HG03575 (cell line): ENCODE data around the gene MRPL36.

Experiments
- ATAC-seq: cut with Tn5 transposase; IDR thresholded peaks from one replicate; pipeline ENCODE4 v1.9.1; 2021; ENCODE audit not compliant: unreplicated experiment, insufficient number of reproducible peaks, low FRiP score; ENCODE audit errors: extremely low read depth

Gene MRPL36

GRCh38 chr5:1771149-1772065 lies 28.2 kb downstream of the MRPL36 start:
- ATAC-seq = no peak

- ATAC-seq = no peak
Observed at GRCh38 chr5:1770443-1770802, 29.2 kb downstream of the MRPL36 start.

GRCh38 chr5:1769752-1770442 lies 29.7 kb downstream of the MRPL36 start:
- ATAC-seq = no peak

GRCh38 chr5:1769017-1769640 lies 30.5 kb downstream of the MRPL36 start:
- ATAC-seq = no peak

GRCh38 chr5:1768283-1769000 lies 31.2 kb downstream of the MRPL36 start:
- ATAC-seq = no peak

DNA sequence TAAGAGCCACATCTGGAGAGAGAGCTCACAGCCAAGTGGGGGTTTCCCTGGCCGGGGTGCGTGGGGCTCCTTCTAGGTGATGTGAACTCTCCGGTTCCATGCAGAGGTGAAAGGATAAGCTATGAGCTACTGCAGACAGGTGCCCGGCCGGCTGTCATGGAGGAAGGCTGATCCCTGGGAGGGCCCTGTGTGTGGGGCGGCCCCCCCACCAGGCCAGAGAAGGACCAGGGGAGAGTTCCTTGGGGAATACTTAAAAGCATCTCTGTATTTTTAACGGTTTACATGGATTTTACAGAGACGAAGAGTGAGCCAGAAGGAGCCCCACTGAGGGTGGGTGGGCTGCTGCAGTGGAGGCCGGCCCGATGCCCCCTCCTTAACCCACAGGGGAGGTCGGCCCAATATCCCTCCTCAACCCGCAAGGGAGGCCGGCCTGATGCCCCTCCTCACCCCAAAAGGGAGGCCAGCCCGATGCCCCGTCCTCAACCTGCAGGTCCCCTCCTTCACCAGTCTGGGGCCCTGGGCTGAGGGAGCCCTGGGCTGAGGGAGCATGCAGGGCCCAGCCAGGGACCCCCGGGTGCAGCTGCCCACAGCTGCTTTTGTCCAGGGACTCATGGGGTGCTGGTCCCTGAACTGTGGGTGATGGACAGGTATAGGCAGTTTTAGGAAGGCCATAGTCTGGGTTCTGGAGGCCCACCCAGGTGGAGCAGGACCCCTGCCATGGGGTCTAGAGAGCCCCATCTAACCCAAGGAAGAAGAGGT lies 31.9 kb downstream of the MRPL36 start:
- ATAC-seq = no peak

DNA sequence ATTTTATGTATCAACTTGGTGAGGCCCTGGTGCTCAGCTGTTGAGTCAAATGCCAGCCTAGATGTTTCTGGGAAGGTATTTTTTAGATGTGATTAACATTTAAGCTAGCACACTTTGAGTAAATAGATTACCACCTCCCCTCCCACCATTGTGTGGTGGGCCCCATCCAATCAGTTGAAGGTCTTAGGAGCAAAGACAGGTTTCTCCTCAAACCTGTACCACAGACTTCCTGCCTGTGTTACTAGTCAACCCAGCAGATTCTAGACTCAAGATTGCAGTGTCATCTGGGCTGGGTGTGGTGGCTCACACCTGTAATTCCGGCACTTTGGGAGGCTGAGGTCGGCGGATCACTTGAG lies 33.8 kb downstream of the MRPL36 start:
- ATAC-seq = no peak

- no peak for ATAC-seq
Observed at GRCh38 chr5:1765141-1765879, 34.3 kb downstream of the MRPL36 start.

DNA sequence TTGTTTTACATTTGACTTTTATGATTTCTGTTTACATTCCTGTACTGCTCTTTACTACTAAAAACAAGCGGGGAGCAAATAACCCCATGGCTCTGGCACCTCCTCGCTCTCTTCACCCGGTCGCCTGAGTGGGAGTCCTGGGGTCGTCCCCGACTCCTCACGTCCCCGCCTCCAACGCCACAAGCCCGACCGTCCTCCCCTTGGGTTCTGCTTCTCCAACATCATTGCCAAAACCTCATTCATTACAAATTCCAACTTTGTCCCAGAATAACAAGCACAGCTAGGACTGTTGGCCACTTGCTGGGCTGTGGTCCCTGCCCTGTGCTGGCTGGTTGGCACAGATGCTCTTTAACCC lies 35.1 kb downstream of the MRPL36 start:
- no peak for ATAC-seq

GRCh38 chr5:1763960-1764605 lies 35.6 kb downstream of the MRPL36 start:
- no peak for ATAC-seq

DNA sequence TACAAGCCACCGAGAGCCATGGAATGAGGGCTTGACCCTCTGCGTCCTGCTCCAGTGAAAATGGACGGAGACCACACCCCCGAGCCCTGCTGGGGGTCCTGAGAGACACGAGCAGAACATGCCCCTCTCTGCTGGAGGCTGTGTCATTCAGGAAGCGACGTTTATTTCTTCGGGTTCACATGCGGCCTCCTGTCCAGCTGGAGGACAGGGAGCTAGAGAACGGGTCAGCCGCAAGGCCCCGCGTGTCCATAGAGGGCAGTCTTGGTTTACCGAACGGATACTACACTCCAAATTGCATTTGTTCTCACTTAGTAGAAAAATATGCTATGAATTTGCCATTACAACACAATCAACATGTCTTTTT lies 36.1 kb downstream of the MRPL36 start:
- ATAC-seq = no peak

DNA sequence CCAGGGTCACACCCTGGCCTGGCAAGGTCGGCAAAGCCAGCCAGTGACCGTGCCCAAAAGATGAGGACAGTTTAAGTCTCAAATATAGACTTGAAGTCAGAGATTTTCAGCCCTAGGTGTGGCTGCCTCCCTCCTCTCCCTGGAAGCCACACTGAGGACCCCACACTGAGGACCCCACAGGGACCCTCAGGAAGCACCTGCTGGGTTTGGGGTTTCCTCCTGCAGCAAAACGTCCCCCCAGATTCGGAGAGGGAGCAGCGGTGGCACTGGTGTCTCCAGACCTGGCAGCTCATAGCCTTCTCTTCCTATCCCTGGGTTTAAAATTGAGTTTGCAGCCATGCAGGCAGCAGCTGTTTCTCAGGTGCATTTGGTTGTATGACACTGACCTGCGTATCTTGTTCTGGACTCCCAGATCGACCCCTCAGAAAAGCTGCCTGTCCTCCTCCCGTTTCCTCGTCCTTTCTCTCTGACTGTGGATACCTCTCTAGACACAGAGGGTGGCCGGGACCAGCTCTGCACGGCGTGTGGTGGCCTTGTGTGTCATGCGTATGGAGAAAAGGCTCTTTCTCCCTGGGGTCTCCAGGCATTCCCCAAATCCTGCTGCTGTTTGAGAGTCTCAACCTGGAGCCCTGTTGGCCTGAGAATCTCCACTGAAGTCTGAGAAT lies 36.6 kb downstream of the MRPL36 start:
- no peak for ATAC-seq

DNA sequence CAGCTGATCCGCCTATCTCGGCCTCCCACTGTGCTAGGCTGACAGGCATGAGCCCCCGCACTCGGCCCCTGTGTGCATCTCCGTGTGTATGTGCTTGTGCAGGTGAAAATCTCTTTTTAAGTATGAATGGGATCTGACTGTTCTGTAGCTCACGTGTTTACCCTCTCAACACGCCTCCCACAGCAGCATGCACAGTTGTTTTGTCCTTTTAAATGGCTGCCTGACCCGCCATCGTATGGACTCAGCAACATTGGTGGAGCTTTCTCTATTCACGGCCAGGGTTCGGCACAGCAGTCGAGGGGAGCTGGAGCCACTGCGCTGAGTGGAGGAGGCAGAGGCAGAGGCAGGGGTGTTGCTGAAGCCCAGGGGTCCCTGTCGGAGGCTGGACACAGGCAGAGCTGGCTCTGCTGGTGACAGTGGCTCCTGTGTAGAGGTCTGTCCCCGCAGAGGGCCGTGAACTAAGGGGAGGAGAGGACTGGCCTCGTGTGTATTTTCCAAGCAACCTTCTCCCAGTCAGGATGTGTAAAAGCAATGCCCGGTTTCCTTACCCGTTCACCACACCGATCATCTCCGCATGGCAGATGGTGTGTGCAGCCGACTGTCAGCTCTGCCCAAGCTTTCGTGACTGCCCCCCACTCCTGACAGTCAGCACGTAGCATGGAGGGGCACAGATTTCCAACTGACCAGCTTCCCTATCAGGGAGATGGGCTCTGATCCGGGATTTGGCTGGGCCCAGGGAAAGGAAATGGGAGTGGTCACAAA lies 37.3 kb downstream of the MRPL36 start:
- no peak for ATAC-seq

GRCh38 chr5:1761453-1761755 lies 38.2 kb downstream of the MRPL36 start:
- ATAC-seq = no peak

- no peak for ATAC-seq
Observed at GRCh38 chr5:1760656-1761452, 38.8 kb downstream of the MRPL36 start.

DNA sequence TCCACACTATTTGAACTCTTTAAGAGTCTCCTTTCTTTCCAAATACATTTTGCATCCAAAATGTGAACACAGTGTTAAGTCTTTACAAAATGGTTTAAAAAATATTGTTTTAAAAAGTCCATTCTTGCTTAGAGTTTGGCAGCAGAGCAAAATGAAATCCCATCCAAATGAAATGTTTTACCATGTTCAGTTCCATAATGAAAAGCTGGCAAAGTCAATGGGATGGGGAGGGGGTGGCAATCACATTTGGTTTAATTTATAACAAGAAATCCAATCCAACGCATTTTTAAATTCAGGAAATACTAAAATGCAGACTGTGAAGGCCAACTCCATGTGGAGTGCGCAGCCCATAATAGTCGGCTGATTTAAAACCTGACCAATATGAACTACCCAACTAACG lies 39.4 kb downstream of the MRPL36 start:
- no peak for ATAC-seq
